ENCODE results near the gene PPIP5K1. TPM values are rescaled to one million over a fixed set of nuclear protein-coding genes. Genes with fewer than 3 reads are reported as not detected.

PPIP5K1 gene
- total and polyA plus RNA-seq, 9 of the 15 experiments (the other 6 are each of a cell fraction or from before 2014, with no cell fraction given): 2.5 to 74.6 (median 35.1) TPM

DNA sequence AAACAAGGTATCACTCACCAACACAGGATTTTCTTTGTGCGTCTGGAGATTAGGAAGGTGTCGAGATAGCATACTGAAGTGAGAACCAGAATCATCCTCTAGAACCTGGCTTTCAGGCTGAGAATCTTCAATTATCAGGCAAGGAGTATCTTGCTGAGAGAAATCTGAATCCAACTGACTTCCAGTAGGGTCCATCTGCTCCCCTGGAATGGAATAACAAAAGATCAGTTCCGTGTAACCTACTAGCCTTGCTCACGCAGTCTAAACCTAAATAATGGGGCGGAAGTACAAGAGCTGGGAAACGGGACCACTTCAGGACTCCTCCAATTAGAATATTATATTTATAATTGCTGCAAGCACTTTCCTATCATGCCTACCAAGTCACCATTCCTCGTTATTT lies 97.7 kb downstream of the PPIP5K1 start:
- peak overlapping the region; percentile 60 to 91; a peak in 3 of 4 replicates for H3K9ac ChIP-seq (ENCODE audit: insufficient read depth in 1 of 2, low read depth in 2 of 2, low read length in 2 of 2)
- DNase-seq (ENCODE audit: extremely low read depth in 1 of 4, low spot score in 3 of 4): no peak
- H3K4me3 ChIP-seq: peak overlapping the region; percentile 77
- WGBS (ENCODE audit: insufficient coverage, low coverage, missing lambda C conversion rate): 5% methylated on average over 7 of the region's 7 CpGs
- 0 out of 3 replicates have a peak, but pooled peaks cover 10% of the 10 kb centered on the region for H3K79me2 ChIP-seq (ENCODE audit: control insufficient read depth, insufficient read depth, low read length)
- peaks cover 36% of the 10 kb centered on the region; the same call in 2 of the 3 replicates for H3K36me3 ChIP-seq (ENCODE audit: control insufficient read depth, insufficient read depth, low read length)
- TF ChIP-seq, protein P1, sequence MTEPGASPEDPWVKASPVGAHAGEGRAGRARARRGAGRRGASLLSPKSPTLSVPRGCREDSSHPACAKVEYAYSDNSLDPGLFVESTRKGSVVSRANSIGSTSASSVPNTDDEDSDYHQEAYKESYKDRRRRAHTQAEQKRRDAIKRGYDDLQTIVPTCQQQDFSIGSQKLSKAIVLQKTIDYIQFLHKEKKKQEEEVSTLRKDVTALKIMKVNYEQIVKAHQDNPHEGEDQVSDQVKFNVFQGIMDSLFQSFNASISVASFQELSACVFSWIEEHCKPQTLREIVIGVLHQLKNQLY (CRISPR knock-in tag; conservative IDR thresholded peaks at IDR 0.05): no peak
- 0 out of 2 replicates have a peak, but pooled peaks have one; percentile 11 for TF ChIP-seq CBFA2T3 (IDR thresholded peaks at IDR 0.05)
- TF ChIP-seq, protein P2, sequence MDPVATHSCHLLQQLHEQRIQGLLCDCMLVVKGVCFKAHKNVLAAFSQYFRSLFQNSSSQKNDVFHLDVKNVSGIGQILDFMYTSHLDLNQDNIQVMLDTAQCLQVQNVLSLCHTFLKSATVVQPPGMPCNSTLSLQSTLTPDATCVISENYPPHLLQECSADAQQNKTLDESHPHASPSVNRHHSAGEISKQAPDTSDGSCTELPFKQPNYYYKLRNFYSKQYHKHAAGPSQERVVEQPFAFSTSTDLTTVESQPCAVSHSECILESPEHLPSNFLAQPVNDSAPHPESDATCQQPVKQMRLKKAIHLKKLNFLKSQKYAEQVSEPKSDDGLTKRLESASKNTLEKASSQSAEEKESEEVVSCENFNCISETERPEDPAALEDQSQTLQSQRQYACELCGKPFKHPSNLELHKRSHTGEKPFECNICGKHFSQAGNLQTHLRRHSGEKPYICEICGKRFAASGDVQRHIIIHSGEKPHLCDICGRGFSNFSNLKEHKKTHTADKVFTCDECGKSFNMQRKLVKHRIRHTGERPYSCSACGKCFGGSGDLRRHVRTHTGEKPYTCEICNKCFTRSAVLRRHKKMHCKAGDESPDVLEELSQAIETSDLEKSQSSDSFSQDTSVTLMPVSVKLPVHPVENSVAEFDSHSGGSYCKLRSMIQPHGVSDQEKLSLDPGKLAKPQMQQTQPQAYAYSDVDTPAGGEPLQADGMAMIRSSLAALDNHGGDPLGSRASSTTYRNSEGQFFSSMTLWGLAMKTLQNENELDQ (CRISPR knock-in tag; IDR thresholded peaks at IDR 0.05; ENCODE audit: borderline replicate concordance): no peak
- no peak for ATAC-seq
- H3K4me2 ChIP-seq (ENCODE audit: insufficient read depth, low read length): peak overlapping the region; percentile 97
- peaks cover 3 to 11% of the 10 kb centered on the region in 2 experiments; a peak in 3 of 5 replicates for H3K4me1 ChIP-seq (replicated peaks in 1 of 2; ENCODE audit: control insufficient read depth in 2 of 2, insufficient read depth in 2 of 2, low read length in 2 of 2)
- ChIA-PET CTCF (ENCODE audit: low intra/inter-chr PET ratio) (no interaction called here), POLR2A (interaction anchor here (0.6 to 1.9 kb wide), 7 partner anchors 8 to 1495 kb away, joined by 3 to 8 read pairs (median 4); no protein-coding TSS in a partner anchor)
- no peaks in the 10 kb centered on the region for H3K9me3 ChIP-seq (replicated peaks; ENCODE audit: control insufficient read depth, insufficient read depth, low read depth, low read length)
- H3K27me3 ChIP-seq (ENCODE audit: control insufficient read depth in 2 of 2, insufficient read depth in 2 of 2, low read length in 2 of 2): no peaks in the 10 kb centered on the region
- BruUV-seq (replicated peaks): TSS peak; percentile 47
- H3K27ac ChIP-seq (ENCODE audit: extremely low read depth, low read depth, low read length): peak overlapping the region; percentile 69
- H4K20me1 ChIP-seq (replicated peaks; ENCODE audit: control insufficient read depth, insufficient read depth, low read length): no peaks in the 10 kb centered on the region
- no peak for FAIRE-seq
- H3K9me1 ChIP-seq (ENCODE audit: control insufficient read depth, insufficient read depth, low read length): no peaks in the 10 kb centered on the region
- peak overlapping the region; percentile 98 for H2AFZ ChIP-seq (ENCODE audit: low read depth, low read length)
- intact Hi-C loops (cut with micrococcal nuclease) (no loop called here), in situ Hi-C loops (cut with MboI) (no loop called here)

Data from K562 (cell line).